ENCODE measurements around the gene PDHX. TPM values are rescaled to one million over a fixed set of nuclear protein-coding genes. Genes with fewer than 3 reads are reported as not detected.
"Not testable (repeated sequence)": the region's sequence is repeated elsewhere in the genome, so short reads cannot be mapped to it uniquely, and the experiment has no call there.

The PDHX gene
- total and polyA plus RNA-seq, 2 donors: 21.3 to 24.6 TPM

DNA sequence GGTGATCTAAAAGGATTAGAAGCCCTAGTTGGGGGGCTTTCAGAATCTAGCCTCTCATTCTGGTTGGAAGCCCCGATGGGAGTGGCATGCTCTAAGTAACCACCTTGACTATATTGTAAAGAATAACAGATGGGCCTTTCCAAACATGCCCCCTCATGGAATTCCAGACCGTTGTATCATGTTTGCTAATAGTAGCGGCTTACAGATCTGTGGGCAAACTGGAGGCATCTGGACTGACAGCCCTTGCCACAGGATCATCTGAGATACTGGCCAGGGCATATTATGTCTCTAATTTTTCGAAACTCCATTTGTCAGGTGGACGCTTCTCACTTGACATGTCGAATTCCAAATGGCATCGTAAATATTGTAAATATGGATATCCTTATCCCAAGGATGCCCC lies 10.8 kb upstream of the PDHX start:
- DNase-seq (ENCODE audit: low read depth in 6 of 9, low spot score in 9 of 9): no peak
- whole genome bisulfite sequencing: 99% methylated on average over 7 of the region's 7 CpGs
- no peak overlapping the region for H3K4me3 ChIP-seq (ENCODE audit: low read length in 2 of 2)
- H3K4me1 ChIP-seq (ENCODE audit: control insufficient read depth in 2 of 2, insufficient read depth in 2 of 2, low read length in 2 of 2): peaks cover 19 to 24% of the 10 kb centered on the region in 2 donors
- H3K9me3 ChIP-seq (ENCODE audit: control insufficient read depth in 2 of 2, insufficient read depth in 1 of 2, low read length in 1 of 2): peaks cover 7 to 19% of the 10 kb centered on the region in 2 donors
- H3K36me3 ChIP-seq (ENCODE audit: control insufficient read depth in 2 of 2, insufficient read depth in 2 of 2, low read length in 1 of 2): peaks cover 3 to 14% of the 10 kb centered on the region in 2 donors
- no peaks in the 10 kb centered on the region for H3K27me3 ChIP-seq (ENCODE audit: control insufficient read depth in 2 of 2, insufficient read depth in 1 of 2, low read length in 1 of 2)
- no peak overlapping the region for H3K27ac ChIP-seq (ENCODE audit: low read depth in 1 of 2, low read length in 1 of 2)

DNA sequence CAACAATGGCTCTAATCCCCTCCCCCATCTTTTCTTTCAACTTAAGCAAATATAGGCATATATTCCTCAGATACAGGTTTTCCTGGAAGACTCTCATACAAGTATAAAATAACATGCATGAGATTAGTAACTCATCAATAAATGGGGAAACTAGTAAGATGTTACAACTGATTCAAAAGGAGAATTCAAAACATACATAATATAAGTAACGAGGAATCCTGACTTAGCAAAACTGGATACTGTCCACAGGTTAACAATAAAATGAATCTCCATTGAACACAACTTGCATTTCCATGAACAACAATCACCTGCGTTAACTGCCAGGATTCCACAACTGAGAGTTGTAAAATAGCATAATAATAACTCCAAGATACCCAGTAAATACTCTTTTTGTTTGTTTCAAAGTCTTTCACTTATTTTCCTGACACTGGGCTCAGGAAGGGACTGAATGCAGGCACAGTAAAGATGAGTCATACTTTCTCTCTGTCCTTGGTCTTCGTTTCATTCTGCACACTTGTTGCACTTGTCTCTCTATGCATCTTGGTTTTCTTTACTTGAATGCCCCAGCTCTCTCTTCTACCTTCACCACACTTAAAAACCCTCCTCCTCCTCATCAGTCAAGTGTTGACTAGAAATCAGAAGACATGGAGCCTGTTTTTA lies 8.4 kb upstream of the PDHX start:
- Histone ChIP-seq H3K4me3 (ENCODE audit: low read length in 2 of 2) (no peak overlapping the region), H3K27ac (ENCODE audit: low read depth in 1 of 2, low read length in 1 of 2) (peak overlapping the region in 1 of 2 donors; percentile 89), H3K27me3 (ENCODE audit: control insufficient read depth in 2 of 2, insufficient read depth in 1 of 2, low read length in 1 of 2) (no peaks in the 10 kb centered on the region), H3K9me3 (ENCODE audit: control insufficient read depth in 2 of 2, insufficient read depth in 1 of 2, low read length in 1 of 2) (no peaks in the 10 kb centered on the region), H3K4me1 (ENCODE audit: control insufficient read depth in 2 of 2, insufficient read depth in 2 of 2, low read length in 2 of 2) (peaks cover 25 to 28% of the 10 kb centered on the region in 2 donors), H3K36me3 (ENCODE audit: control insufficient read depth in 2 of 2, insufficient read depth in 2 of 2, low read length in 1 of 2) (peaks cover under 1 to 3% of the 10 kb centered on the region in 2 donors)
- DNase-seq (ENCODE audit: low read depth in 6 of 9, low spot score in 9 of 9): peak in 1 of 9 donors; percentile 23
- WGBS: 89% methylated on average over 3 of the region's 3 CpGs

DNA sequence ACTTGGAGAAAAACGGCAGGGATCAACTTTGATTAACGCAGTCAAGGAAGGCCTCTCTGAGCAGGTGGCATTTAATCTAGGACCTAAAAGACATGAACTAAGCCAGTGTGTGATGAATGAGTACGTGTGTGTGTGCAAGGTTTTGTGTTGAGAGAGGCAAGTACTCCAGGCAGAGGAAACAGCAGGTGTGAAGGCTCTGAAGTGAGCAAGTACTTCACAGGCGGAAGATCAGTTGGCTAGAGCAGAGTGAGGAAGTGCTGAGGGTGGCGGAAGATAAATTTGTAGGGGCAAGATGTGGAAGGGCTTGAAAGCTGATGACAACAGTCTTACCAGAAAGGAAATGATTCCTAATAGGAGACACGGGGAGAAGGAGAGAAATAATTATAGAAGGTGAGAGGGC lies 7.0 kb upstream of the PDHX start:
- H3K4me3 ChIP-seq (ENCODE audit: low read length in 2 of 2): no peak overlapping the region
- H3K4me1 ChIP-seq (ENCODE audit: control insufficient read depth in 2 of 2, insufficient read depth in 2 of 2, low read length in 2 of 2): peaks cover 25 to 30% of the 10 kb centered on the region in 2 donors
- peak in 7 of 9 donors; percentile 45 to 88 (median 75) for DNase-seq (ENCODE audit: low read depth in 6 of 9, low spot score in 9 of 9)
- peaks cover 0 to 6% of the 10 kb centered on the region in 2 donors for H3K9me3 ChIP-seq (ENCODE audit: control insufficient read depth in 2 of 2, insufficient read depth in 1 of 2, low read length in 1 of 2)
- H3K27ac ChIP-seq (ENCODE audit: low read depth in 1 of 2, low read length in 1 of 2): peak overlapping the region; percentile 85 to 89
- H3K36me3 ChIP-seq (ENCODE audit: control insufficient read depth in 2 of 2, insufficient read depth in 2 of 2, low read length in 1 of 2): no peaks in the 10 kb centered on the region
- no peaks in the 10 kb centered on the region for H3K27me3 ChIP-seq (ENCODE audit: control insufficient read depth in 2 of 2, insufficient read depth in 1 of 2, low read length in 1 of 2)
- 47% methylated on average over 6 of the region's 6 CpGs for WGBS

GRCh38 chr11:34909955-34910354 lies 6.5 kb upstream of the PDHX start:
- Histone ChIP-seq H3K27me3 (ENCODE audit: control insufficient read depth in 2 of 2, insufficient read depth in 1 of 2, low read length in 1 of 2) (no peaks in the 10 kb centered on the region), H3K9me3 (ENCODE audit: control insufficient read depth in 2 of 2, insufficient read depth in 1 of 2, low read length in 1 of 2) (peaks cover 0 to 6% of the 10 kb centered on the region in 2 donors), H3K36me3 (ENCODE audit: control insufficient read depth in 2 of 2, insufficient read depth in 2 of 2, low read length in 1 of 2) (no peaks in the 10 kb centered on the region), H3K4me1 (ENCODE audit: control insufficient read depth in 2 of 2, insufficient read depth in 2 of 2, low read length in 2 of 2) (peaks cover 31 to 35% of the 10 kb centered on the region in 2 donors), H3K27ac (ENCODE audit: low read depth in 1 of 2, low read length in 1 of 2) (peak overlapping the region; percentile 85 to 89), H3K4me3 (ENCODE audit: low read length in 2 of 2) (no peak overlapping the region)
- DNase-seq (ENCODE audit: low read depth in 6 of 9, low spot score in 9 of 9): peak in 3 of 9 donors; percentile 17 to 49 (median 30)
- 86% methylated on average over 4 of the region's 4 CpGs for WGBS

DNA sequence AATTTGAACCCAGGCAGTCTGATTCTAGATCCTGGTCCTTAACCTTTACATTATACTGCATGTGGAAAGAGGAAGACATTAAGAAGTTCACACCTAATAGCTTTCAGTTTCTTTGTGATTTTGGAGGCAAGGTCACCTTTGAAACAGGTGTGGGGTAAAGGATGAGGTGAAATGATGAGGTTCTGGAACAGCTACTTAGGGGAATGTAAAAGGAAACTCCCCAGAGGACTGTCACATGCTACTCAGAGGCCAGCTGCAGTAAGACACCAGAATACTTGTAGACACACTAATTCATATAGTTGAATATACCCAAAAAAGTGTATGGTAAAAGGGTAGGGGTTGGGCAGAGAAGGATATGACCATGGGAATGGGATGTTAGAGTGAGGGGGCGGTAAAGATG lies 5.6 kb upstream of the PDHX start:
- no peak overlapping the region for H3K4me3 ChIP-seq (ENCODE audit: low read length in 2 of 2)
- H3K4me1 ChIP-seq (ENCODE audit: control insufficient read depth in 2 of 2, insufficient read depth in 2 of 2, low read length in 2 of 2): peaks cover 36 to 37% of the 10 kb centered on the region in 2 donors
- peak overlapping the region in 1 of 2 donors; percentile 89 for H3K27ac ChIP-seq (ENCODE audit: low read depth in 1 of 2, low read length in 1 of 2)
- 98% methylated on average over 1 of the region's 1 CpG for WGBS
- H3K9me3 ChIP-seq (ENCODE audit: control insufficient read depth in 2 of 2, insufficient read depth in 1 of 2, low read length in 1 of 2): peaks cover 0 to 6% of the 10 kb centered on the region in 2 donors
- no peaks in the 10 kb centered on the region for H3K27me3 ChIP-seq (ENCODE audit: control insufficient read depth in 2 of 2, insufficient read depth in 1 of 2, low read length in 1 of 2)
- DNase-seq (ENCODE audit: low read depth in 6 of 9, low spot score in 9 of 9): peak in 1 of 9 donors; percentile 42
- no peaks in the 10 kb centered on the region for H3K36me3 ChIP-seq (ENCODE audit: control insufficient read depth in 2 of 2, insufficient read depth in 2 of 2, low read length in 1 of 2)

- no peak overlapping the region for H3K27ac ChIP-seq (ENCODE audit: low read depth in 1 of 2, low read length in 1 of 2)
- peaks cover 0 to 6% of the 10 kb centered on the region in 2 donors for H3K9me3 ChIP-seq (ENCODE audit: control insufficient read depth in 2 of 2, insufficient read depth in 1 of 2, low read length in 1 of 2)
- 98% methylated on average over 2 of the region's 2 CpGs for WGBS
- H3K27me3 ChIP-seq (ENCODE audit: control insufficient read depth in 2 of 2, insufficient read depth in 1 of 2, low read length in 1 of 2): no peaks in the 10 kb centered on the region
- H3K4me3 ChIP-seq (ENCODE audit: low read length in 2 of 2): no peak overlapping the region
- DNase-seq (ENCODE audit: low read depth in 6 of 9, low spot score in 9 of 9): no peak
- peaks cover 36 to 37% of the 10 kb centered on the region in 2 donors for H3K4me1 ChIP-seq (ENCODE audit: control insufficient read depth in 2 of 2, insufficient read depth in 2 of 2, low read length in 2 of 2)
- no peaks in the 10 kb centered on the region for H3K36me3 ChIP-seq (ENCODE audit: control insufficient read depth in 2 of 2, insufficient read depth in 2 of 2, low read length in 1 of 2)
Observed at GRCh38 chr11:34911676-34912075, 4.7 kb upstream of the PDHX start.

DNA sequence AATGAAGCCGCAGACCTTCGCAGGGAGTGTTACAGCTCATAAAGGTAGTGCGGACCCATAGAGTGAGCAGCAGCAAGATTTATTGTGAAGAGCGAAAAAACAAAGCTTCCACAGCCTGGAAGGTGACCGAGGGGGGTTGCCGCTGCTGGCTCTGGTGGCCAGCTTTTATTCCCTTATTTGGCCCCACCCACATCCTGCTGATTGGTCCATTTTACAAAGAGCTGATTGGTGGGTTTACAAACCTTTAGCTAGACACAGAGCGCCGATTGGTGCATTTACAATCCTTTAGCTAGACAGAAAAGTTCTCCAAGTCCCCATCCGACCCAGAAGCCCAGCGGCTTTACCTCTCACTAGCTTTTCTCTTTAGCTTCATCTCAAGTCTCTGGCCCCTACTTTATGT lies 2.9 kb upstream of the PDHX start:
- H3K9me3 ChIP-seq (ENCODE audit: control insufficient read depth in 2 of 2, insufficient read depth in 1 of 2, low read length in 1 of 2); H3K27ac ChIP-seq (ENCODE audit: low read depth in 1 of 2, low read length in 1 of 2); DNase-seq (ENCODE audit: low read depth in 6 of 9, low spot score in 9 of 9); H3K4me3 ChIP-seq (ENCODE audit: low read length in 2 of 2); H3K36me3 ChIP-seq (ENCODE audit: control insufficient read depth in 2 of 2, insufficient read depth in 2 of 2, low read length in 1 of 2); H3K27me3 ChIP-seq (ENCODE audit: control insufficient read depth in 2 of 2, insufficient read depth in 1 of 2, low read length in 1 of 2): not testable (repeated sequence)
- 97% methylated on average over 10 of the region's 10 CpGs for WGBS
- peaks cover 36 to 39% of the 10 kb centered on the region in 2 donors for H3K4me1 ChIP-seq (ENCODE audit: control insufficient read depth in 2 of 2, insufficient read depth in 2 of 2, low read length in 2 of 2)

- peak in 3 of 9 donors; percentile 11 to 40 (median 39) for DNase-seq (ENCODE audit: low read depth in 6 of 9, low spot score in 9 of 9)
- Histone ChIP-seq H3K9me3 (ENCODE audit: control insufficient read depth in 2 of 2, insufficient read depth in 1 of 2, low read length in 1 of 2) (peaks cover 0 to 6% of the 10 kb centered on the region in 2 donors), H3K4me3 (ENCODE audit: low read length in 2 of 2) (peak overlapping the region; percentile 64 to 92), H3K4me1 (ENCODE audit: control insufficient read depth in 2 of 2, insufficient read depth in 2 of 2, low read length in 2 of 2) (peaks cover 20 to 21% of the 10 kb centered on the region in 2 donors), H3K36me3 (ENCODE audit: control insufficient read depth in 2 of 2, insufficient read depth in 2 of 2, low read length in 1 of 2) (no peaks in the 10 kb centered on the region), H3K27ac (ENCODE audit: low read depth in 1 of 2, low read length in 1 of 2) (peak overlapping the region; percentile 93 to 98), H3K27me3 (ENCODE audit: control insufficient read depth in 2 of 2, insufficient read depth in 1 of 2, low read length in 1 of 2) (no peaks in the 10 kb centered on the region)
- WGBS: 5% methylated on average over 34 of the region's 34 CpGs
Observed at GRCh38 chr11:34915136-34916014, 1.0 kb upstream of the PDHX start.
